Subcutaneous abdominal adipose tissue (tissue), 5 donors: ENCODE measurements around the gene SH3RF3.
A peak's percentile ranks its signal among the peaks of the same experiment; 100 is the strongest.

Experiments
- H3K27ac ChIP-seq: one replicate; pipeline ENCODE4 v1.7.0; 2013; ENCODE audit warnings: low read depth, mild to moderate bottlenecking, inconsistent platforms, low read length, moderate library complexity
- H3K27me3 ChIP-seq, 5 donors: one replicate each; pipeline ENCODE4 v1.7.0; 2013; ENCODE audit warnings: low read length in 5 of 5, inconsistent platforms in 1 of 5; ENCODE audit not compliant: control insufficient read depth in 5 of 5, insufficient read depth in 4 of 5
- H3K36me3 ChIP-seq, 5 donors: one replicate each; pipeline ENCODE4 v1.7.0; 2013; ENCODE audit warnings: low read length in 5 of 5; ENCODE audit not compliant: control insufficient read depth in 5 of 5, insufficient read depth in 5 of 5
- H3K4me1 ChIP-seq, 5 donors: one replicate each; pipeline ENCODE4 v1.7.0; 2013; ENCODE audit warnings: low read length in 5 of 5, mild to moderate bottlenecking in 3 of 5, moderate library complexity in 1 of 5; ENCODE audit not compliant: control insufficient read depth in 5 of 5, insufficient read depth in 5 of 5
- H3K4me3 ChIP-seq, 5 donors: one replicate each; pipeline ENCODE4 v1.7.0; 2013; ENCODE audit warnings: low read length in 5 of 5, low read depth in 1 of 5
- H3K9ac ChIP-seq, 5 donors: one replicate each; pipeline ENCODE4 v1.7.0; 2013; ENCODE audit warnings: low read length in 5 of 5, mild to moderate bottlenecking in 4 of 5, moderate library complexity in 3 of 5
- H3K9me3 ChIP-seq, 5 donors: one replicate each; pipeline ENCODE4 v1.7.0; 2013; ENCODE audit warnings: low read length in 5 of 5; ENCODE audit not compliant: control insufficient read depth in 5 of 5
- donor health status: healthy.
- donor health status: healthy.
- donor health status: healthy.
- donor health status: healthy.
- donor health status: healthy.

Gene SH3RF3

DNA sequence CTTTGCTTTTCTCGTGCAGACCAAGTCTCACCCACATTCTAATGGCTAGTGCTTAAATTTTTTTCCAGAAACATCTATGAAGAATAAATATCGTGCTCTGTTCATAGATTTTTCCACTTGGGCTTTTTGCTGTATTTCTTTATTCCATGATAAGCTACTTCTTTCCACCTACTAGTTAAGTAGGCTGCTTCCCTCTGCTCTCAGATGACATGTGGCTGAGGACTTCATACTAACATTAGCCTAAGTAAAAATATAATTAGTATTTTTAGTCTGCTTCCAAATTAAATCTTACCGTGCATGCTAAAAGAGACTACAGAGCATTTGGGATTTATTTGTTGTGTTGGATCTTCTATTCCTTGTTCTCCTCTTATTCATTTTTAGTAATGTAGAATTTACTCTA, 102.4 kb downstream of the SH3RF3 start:
- Histone ChIP-seq H3K4me1 (peaks cover 0 to 10% (median 7%) of the 10 kb centered on the region in 5 donors), H3K27ac (no peak overlapping the region), H3K27me3 (no peaks in the 10 kb centered on the region), H3K9me3 (no peaks in the 10 kb centered on the region), H3K4me3 (no peak overlapping the region), H3K36me3 (no peaks in the 10 kb centered on the region), H3K9ac (no peak overlapping the region)

DNA sequence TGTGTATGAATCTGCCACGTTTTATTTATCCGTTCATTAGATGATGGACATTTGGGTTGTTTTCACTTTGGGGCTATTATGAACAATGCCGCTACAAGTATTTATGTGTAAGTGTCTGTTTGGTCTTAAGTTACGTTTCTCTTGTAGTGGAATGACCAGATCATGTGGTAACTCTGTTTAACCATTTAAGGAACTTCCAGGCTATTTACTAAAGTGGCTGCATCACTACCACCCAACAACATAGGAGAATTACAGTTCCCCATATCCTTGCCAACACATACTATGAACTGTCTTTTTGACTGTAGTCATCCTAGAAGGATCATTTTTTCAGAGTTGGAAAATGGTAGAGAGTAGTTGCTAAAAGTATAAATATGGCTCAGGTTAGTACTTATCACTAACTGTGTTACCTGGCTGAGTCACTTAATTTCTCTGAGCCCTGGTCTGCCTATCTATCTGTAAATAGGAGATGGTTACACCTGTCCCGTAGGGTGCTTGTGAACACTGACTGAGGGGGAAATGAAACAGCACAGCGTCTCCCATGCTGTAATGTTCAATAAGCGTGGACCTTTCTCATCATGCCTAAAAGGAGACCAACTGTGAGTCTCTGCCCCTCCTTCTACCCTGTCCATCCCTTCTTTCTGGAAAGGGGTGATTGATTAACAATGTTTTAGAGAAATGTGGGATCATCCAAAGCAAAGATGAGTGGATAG, 103.1 kb downstream of the SH3RF3 start:
- no peak overlapping the region for H3K4me3 ChIP-seq
- H3K9ac ChIP-seq: no peak overlapping the region
- no peaks in the 10 kb centered on the region for H3K9me3 ChIP-seq
- no peaks in the 10 kb centered on the region for H3K27me3 ChIP-seq
- H3K4me1 ChIP-seq: peaks cover 0 to 10% (median 7%) of the 10 kb centered on the region in 5 donors
- H3K36me3 ChIP-seq: no peaks in the 10 kb centered on the region
- no peak overlapping the region for H3K27ac ChIP-seq

- H3K27ac ChIP-seq: no peak overlapping the region
- H3K36me3 ChIP-seq: no peaks in the 10 kb centered on the region
- no peaks in the 10 kb centered on the region for H3K9me3 ChIP-seq
- H3K9ac ChIP-seq: no peak overlapping the region
- H3K4me1 ChIP-seq: peaks cover 0 to 10% (median 7%) of the 10 kb centered on the region in 5 donors
- H3K4me3 ChIP-seq: no peak overlapping the region
- no peaks in the 10 kb centered on the region for H3K27me3 ChIP-seq
Observed at GRCh38 chr2:109232909-109233308, 103.9 kb downstream of the SH3RF3 start.

DNA sequence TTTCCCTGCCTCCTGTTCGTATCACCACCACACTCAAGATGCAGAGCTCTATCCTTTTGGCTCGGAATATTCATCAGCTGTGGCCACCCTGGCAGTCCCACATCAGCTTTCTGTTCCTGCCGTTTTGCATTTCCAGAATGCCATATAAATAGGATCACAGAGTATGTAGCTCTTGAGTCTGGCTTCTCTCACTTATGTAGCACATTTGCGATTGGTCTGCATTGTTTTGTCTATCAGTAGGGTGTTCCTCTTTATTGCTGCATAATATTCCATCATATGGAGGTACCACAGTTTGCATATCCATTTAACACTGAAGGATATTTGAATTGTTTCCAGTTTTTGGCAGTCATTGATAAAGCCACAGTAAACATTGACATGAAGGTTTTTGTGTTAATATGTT, 104.6 kb downstream of the SH3RF3 start:
- Histone ChIP-seq H3K9ac (no peak overlapping the region), H3K4me1 (peaks cover 0 to 13% (median 11%) of the 10 kb centered on the region in 5 donors), H3K27me3 (no peaks in the 10 kb centered on the region), H3K27ac (no peak overlapping the region), H3K9me3 (no peaks in the 10 kb centered on the region), H3K4me3 (no peak overlapping the region), H3K36me3 (no peaks in the 10 kb centered on the region)

GRCh38 chr2:109234355-109234754, 105.3 kb downstream of the SH3RF3 start:
- Histone ChIP-seq H3K9ac (no peak overlapping the region), H3K27me3 (no peaks in the 10 kb centered on the region), H3K27ac (no peak overlapping the region), H3K9me3 (no peaks in the 10 kb centered on the region), H3K4me1 (peaks cover 0 to 20% (median 18%) of the 10 kb centered on the region in 5 donors), H3K36me3 (no peaks in the 10 kb centered on the region), H3K4me3 (no peak overlapping the region)

- no peak overlapping the region for H3K9ac ChIP-seq
- no peak overlapping the region for H3K27ac ChIP-seq
Observed at GRCh38 chr2:109236147-109236546, 107.1 kb downstream of the SH3RF3 start.

GRCh38 chr2:109237792-109238191, 108.8 kb downstream of the SH3RF3 start:
- no peak overlapping the region for H3K9ac ChIP-seq
- no peak overlapping the region for H3K4me3 ChIP-seq
- no peaks in the 10 kb centered on the region for H3K27me3 ChIP-seq
- H3K9me3 ChIP-seq: no peaks in the 10 kb centered on the region
- no peak overlapping the region for H3K27ac ChIP-seq
- H3K36me3 ChIP-seq: no peaks in the 10 kb centered on the region
- H3K4me1 ChIP-seq: peaks cover 9 to 37% (median 34%) of the 10 kb centered on the region in 5 donors

More at GRCh38 chr2:109236147-109236546, 107.1 kb downstream of the SH3RF3 start:
- H3K4me1 ChIP-seq: peaks cover 0 to 24% (median 23%) of the 10 kb centered on the region in 5 donors
- H3K36me3 ChIP-seq: no peaks in the 10 kb centered on the region
- no peak overlapping the region for H3K4me3 ChIP-seq
- H3K9me3 ChIP-seq: no peaks in the 10 kb centered on the region
- no peaks in the 10 kb centered on the region for H3K27me3 ChIP-seq

- Histone ChIP-seq H3K27ac (peak overlapping the region; percentile 58), H3K36me3 (no peaks in the 10 kb centered on the region), H3K27me3 (no peaks in the 10 kb centered on the region), H3K4me1 (peaks cover 14 to 45% (median 42%) of the 10 kb centered on the region in 5 donors), H3K4me3 (no peak overlapping the region), H3K9me3 (no peaks in the 10 kb centered on the region), H3K9ac (no peak overlapping the region)
Observed at GRCh38 chr2:109238580-109238979, 109.6 kb downstream of the SH3RF3 start.

DNA sequence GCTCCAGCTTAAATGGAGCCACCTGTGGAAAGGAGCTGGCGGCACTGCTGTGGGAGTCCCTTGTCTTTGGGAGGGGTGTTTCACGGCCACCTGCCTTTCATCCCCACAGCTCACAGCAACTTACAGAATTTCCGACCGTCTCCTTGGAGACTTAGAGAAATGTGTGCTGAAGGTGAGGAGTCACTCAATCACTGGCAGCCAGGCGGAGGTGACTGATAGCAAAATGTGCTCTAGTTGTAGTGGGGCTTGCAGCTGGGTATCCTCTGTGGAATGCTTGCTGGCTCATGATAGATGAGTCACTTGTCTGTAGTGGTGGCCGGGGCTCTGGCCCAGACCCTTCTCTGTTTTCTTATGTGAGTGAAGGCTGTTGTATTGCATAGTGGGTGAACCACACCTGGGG, 110.7 kb downstream of the SH3RF3 start:
- H3K27ac ChIP-seq: no peak overlapping the region
- H3K27me3 ChIP-seq: no peaks in the 10 kb centered on the region
- no peak overlapping the region for H3K9ac ChIP-seq
- H3K9me3 ChIP-seq: no peaks in the 10 kb centered on the region
- no peak overlapping the region for H3K4me3 ChIP-seq
- peaks cover 18 to 55% (median 52%) of the 10 kb centered on the region in 5 donors for H3K4me1 ChIP-seq
- no peaks in the 10 kb centered on the region for H3K36me3 ChIP-seq

DNA sequence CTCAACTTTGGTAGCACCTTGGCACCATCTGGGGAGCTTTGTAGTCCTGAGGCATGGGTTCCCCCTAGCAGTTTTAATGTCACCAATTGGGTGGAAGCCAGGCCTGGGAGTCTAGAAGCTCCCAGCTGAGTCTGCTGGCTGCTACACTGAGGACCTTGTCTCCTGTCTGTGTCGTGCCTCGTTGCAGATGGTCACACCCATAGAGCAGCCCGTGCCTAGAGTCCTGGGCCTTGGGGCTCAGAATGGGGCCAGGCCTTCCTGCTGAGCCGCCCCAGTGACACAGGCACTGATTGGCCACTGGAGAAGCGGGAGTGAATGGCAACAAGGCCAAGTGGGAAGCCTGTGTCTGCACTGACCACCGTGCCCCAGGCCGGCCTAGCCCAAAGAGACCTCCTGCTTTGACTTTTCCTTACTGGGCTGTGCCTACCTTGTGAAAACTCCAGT, 113.2 kb downstream of the SH3RF3 start:
- Histone ChIP-seq H3K27ac (peak overlapping the region; percentile 93), H3K4me1 (peaks cover 21 to 68% (median 58%) of the 10 kb centered on the region in 5 donors), H3K27me3 (no peaks in the 10 kb centered on the region), H3K4me3 (peak overlapping the region in 1 of 5 donors; percentile 3), H3K36me3 (no peaks in the 10 kb centered on the region), H3K9me3 (no peaks in the 10 kb centered on the region), H3K9ac (peak overlapping the region in 4 of 5 donors; percentile 31 to 68 (median 47))
